ENCODE data around the gene DNAI2. TPM values are rescaled to one million over a fixed set of nuclear protein-coding genes. Genes with fewer than 3 reads are reported as not detected.
"Not testable (repeated sequence)": the region's sequence is repeated elsewhere in the genome, so short reads cannot be mapped to it uniquely, and the experiment has no call there.

DNAI2 gene
- total RNA-seq, 1 donor from 2014 or later: not detected

- TF ChIP-seq CTCF (IDR thresholded peaks at IDR 0.05; ENCODE audit: partially characterized antibody, unreplicated experiment): no peak
- H3K4me1 Mint-ChIP-seq (ENCODE audit: low read depth, unreplicated experiment): peaks cover 21% of the 10 kb centered on the region
- H3K9me3 Mint-ChIP-seq (ENCODE audit: unreplicated experiment): peaks cover 4% of the 10 kb centered on the region
- H3K36me3 Mint-ChIP-seq (ENCODE audit: unreplicated experiment): no peaks in the 10 kb centered on the region
- peaks cover 7% of the 10 kb centered on the region for H3K27me3 Mint-ChIP-seq (ENCODE audit: unreplicated experiment)
- H3K27ac Mint-ChIP-seq (ENCODE audit: unreplicated experiment): no peak overlapping the region
- DNase-seq: no peak
- no peak overlapping the region for H3K4me3 Mint-ChIP-seq (ENCODE audit: unreplicated experiment)
Observed at GRCh38 chr17:74277935-74278334, 3.9 kb downstream of the DNAI2 start.

- H3K9me3 Mint-ChIP-seq (ENCODE audit: unreplicated experiment); H3K36me3 Mint-ChIP-seq (ENCODE audit: unreplicated experiment); H3K27ac Mint-ChIP-seq (ENCODE audit: unreplicated experiment); DNase-seq; H3K27me3 Mint-ChIP-seq (ENCODE audit: unreplicated experiment); H3K4me3 Mint-ChIP-seq (ENCODE audit: unreplicated experiment): not testable (repeated sequence)
- H3K4me1 Mint-ChIP-seq (ENCODE audit: low read depth, unreplicated experiment): peaks cover 15% of the 10 kb centered on the region
Observed at GRCh38 chr17:74279617-74280016, 5.6 kb downstream of the DNAI2 start.

- DNase-seq: no peak
- Mint-ChIP-seq H3K36me3 (ENCODE audit: unreplicated experiment) (no peaks in the 10 kb centered on the region), H3K27me3 (ENCODE audit: unreplicated experiment) (peaks cover 4% of the 10 kb centered on the region), H3K9me3 (ENCODE audit: unreplicated experiment) (peaks cover 4% of the 10 kb centered on the region), H3K4me3 (ENCODE audit: unreplicated experiment) (no peak overlapping the region), H3K27ac (ENCODE audit: unreplicated experiment) (no peak overlapping the region), H3K4me1 (ENCODE audit: low read depth, unreplicated experiment) (peaks cover 13% of the 10 kb centered on the region)
- TF ChIP-seq CTCF (IDR thresholded peaks at IDR 0.05; ENCODE audit: partially characterized antibody, unreplicated experiment): no peak
Observed at GRCh38 chr17:74280093-74280513, 6.1 kb downstream of the DNAI2 start.

GRCh38 chr17:74281799-74282198 is 7.8 kb downstream of the DNAI2 start:
- H3K4me3 Mint-ChIP-seq (ENCODE audit: unreplicated experiment): no peak overlapping the region
- H3K9me3 Mint-ChIP-seq (ENCODE audit: unreplicated experiment): peaks cover 4% of the 10 kb centered on the region
- peaks cover 5% of the 10 kb centered on the region for H3K27me3 Mint-ChIP-seq (ENCODE audit: unreplicated experiment)
- TF ChIP-seq CTCF (IDR thresholded peaks at IDR 0.05; ENCODE audit: partially characterized antibody, unreplicated experiment): no peak
- H3K4me1 Mint-ChIP-seq (ENCODE audit: low read depth, unreplicated experiment): peaks cover 7% of the 10 kb centered on the region
- H3K36me3 Mint-ChIP-seq (ENCODE audit: unreplicated experiment): no peaks in the 10 kb centered on the region
- H3K27ac Mint-ChIP-seq (ENCODE audit: unreplicated experiment): no peak overlapping the region
- no peak for DNase-seq

GRCh38 chr17:74282274-74282586 is 8.2 kb downstream of the DNAI2 start:
- not testable (repeated sequence) for H3K36me3 Mint-ChIP-seq (ENCODE audit: unreplicated experiment); H3K9me3 Mint-ChIP-seq (ENCODE audit: unreplicated experiment); H3K27me3 Mint-ChIP-seq (ENCODE audit: unreplicated experiment); H3K4me1 Mint-ChIP-seq (ENCODE audit: low read depth, unreplicated experiment); H3K4me3 Mint-ChIP-seq (ENCODE audit: unreplicated experiment); DNase-seq; H3K27ac Mint-ChIP-seq (ENCODE audit: unreplicated experiment)

GRCh38 chr17:74282587-74283370 is 8.7 kb downstream of the DNAI2 start:
- Mint-ChIP-seq H3K4me3 (ENCODE audit: unreplicated experiment) (peak overlapping the region; percentile 10), H3K27ac (ENCODE audit: unreplicated experiment) (no peak overlapping the region), H3K27me3 (ENCODE audit: unreplicated experiment) (peaks cover 5% of the 10 kb centered on the region), H3K4me1 (ENCODE audit: low read depth, unreplicated experiment) (peaks cover 6% of the 10 kb centered on the region), H3K9me3 (ENCODE audit: unreplicated experiment) (peaks cover 4% of the 10 kb centered on the region), H3K36me3 (ENCODE audit: unreplicated experiment) (no peaks in the 10 kb centered on the region)
- DNase-seq: no peak
- no peak for TF ChIP-seq CTCF (IDR thresholded peaks at IDR 0.05; ENCODE audit: partially characterized antibody, unreplicated experiment)

Data from glutamatergic neuron (in vitro differentiated cells).